C4-2B (cell line): ENCODE measurements around the gene SYNE2.

ENCODE experiments used
- CTCF ChIP-seq: fragments of 450-650 bp; conservative IDR thresholded peaks from 2 replicates; pipeline ENCODE4 v1.5.1; 2017; ENCODE audit warnings: mild to moderate bottlenecking
- ZFX ChIP-seq: fragments of 450-650 bp; IDR thresholded peaks from 2 replicates; pipeline ENCODE4 v1.6.1; 2017

- TF ChIP-seq CTCF (no peak), ZFX (no peak)
These were observed 110.6 kb downstream of the SYNE2 start for GRCh38 chr14:63963439-63963838.
